OCI-LY1 (cell line): ENCODE measurements around the gene CIDEA.

ENCODE experiments used
- CTCF ChIP-seq: fragments of 200-600 bp; sonication (generic), shearing (Covaris generic); IDR thresholded peaks from 2 replicates; pipeline ENCODE4 v1.5.1; 2017; ENCODE audit warnings: mild to moderate bottlenecking, antibody characterized with exemption, low read length, moderate library complexity, mixed read lengths
- EZH2 ChIP-seq: fragments of 200-600 bp; sonication (generic), shearing (Covaris generic); IDR thresholded peaks from 2 replicates; pipeline ENCODE4 v1.8.0; 2017; ENCODE audit warnings: borderline replicate concordance, mixed run types, mild to moderate bottlenecking, antibody characterized with exemption, low read length, moderate library complexity, mixed read lengths

GRCh38 chr18:12310762-12311161, 56.6 kb downstream of the CIDEA start:
- TF ChIP-seq CTCF: no peak
- no peak for TF ChIP-seq EZH2
